Smooth muscle cell (in vitro differentiated cells): ENCODE measurements around the gene EFCAB8. TPM values are rescaled to one million over a fixed set of nuclear protein-coding genes. Genes with fewer than 3 reads are reported as not detected.
"Not testable (repeated sequence)": the region's sequence is repeated elsewhere in the genome, so short reads cannot be mapped to it uniquely, and the experiment has no call there.

Source experiments
- DNase-seq: peaks from one replicate; lab custom pipeline; 2025; ENCODE audit not compliant: unreplicated experiment; lab: John Stamatoyannopoulos, UW
- H2AFZ ChIP-seq: fragments of 200-600 bp; sonication (generic); 2 replicates; pipeline ENCODE4 v1.6.0; 2016; ENCODE audit warnings: antibody characterized with exemption, low read depth, mild to moderate bottlenecking
- H3F3A ChIP-seq: fragments of 200-600 bp; sonication (generic); 2 replicates; pipeline ENCODE4 v1.6.0; 2017; ENCODE audit warnings: antibody characterized with exemption, low read depth
- H3K27ac ChIP-seq: fragments of 200-600 bp; sonication (generic); 2 replicates; pipeline ENCODE4 v1.5.1; 2016; ENCODE audit warnings: low read depth, mild to moderate bottlenecking
- H3K27me3 ChIP-seq: fragments of 200-600 bp; sonication (generic); 2 replicates; pipeline ENCODE4 v1.6.1; 2016; ENCODE audit warnings: low read depth, mild to moderate bottlenecking
- H3K36me3 ChIP-seq: fragments of 200-600 bp; sonication (generic); 2 replicates; pipeline ENCODE4 v1.5.1; 2016; ENCODE audit warnings: low read depth
- H3K4me1 ChIP-seq: fragments of 200-600 bp; sonication (generic); 2 replicates; pipeline ENCODE4 v1.5.1; 2016; ENCODE audit warnings: low read depth
- H3K4me2 ChIP-seq: fragments of 200-600 bp; sonication (generic); 2 replicates; pipeline ENCODE4 v1.6.0; 2016; ENCODE audit warnings: mild to moderate bottlenecking
- H3K4me3 ChIP-seq: fragments of 200-600 bp; sonication (generic); 2 replicates; pipeline ENCODE4 v1.5.1; 2016; ENCODE audit warnings: mild to moderate bottlenecking
- H3K79me2 ChIP-seq: fragments of 200-600 bp; sonication (generic); 2 replicates; pipeline ENCODE4 v1.6.0; 2016; ENCODE audit warnings: low read depth, mild to moderate bottlenecking
- H3K9ac ChIP-seq: fragments of 200-600 bp; sonication (generic); 2 replicates; pipeline ENCODE4 v1.6.0; 2016; ENCODE audit warnings: low read depth
- H3K9me3 ChIP-seq: fragments of 200-600 bp; sonication (generic); replicated peaks from 2 replicates; pipeline ENCODE4 v1.5.1; 2016; ENCODE audit warnings: low read depth
- H4K20me1 ChIP-seq: fragments of 200-600 bp; sonication (generic); 2 replicates; pipeline ENCODE4 v1.6.0; 2016; ENCODE audit warnings: low read depth
- WGBS: methylation state at CpG from one replicate; pipeline ENCODE4 v1.1.7; 2016; ENCODE audit warnings: low lambda C conversion rate; 5-methylcytosine and 5-hydroxymethylcytosine counted together
- polyA plus RNA-seq: library from polyadenylated mRNA; unstranded; fragments of >200 nt; fragmentation: Nextera tagmentation; extraction: Ambion mirVana; gene quantifications from 2 replicates; pipeline ENCODE4 v1.2.1, GENCODE V29; 2016
- total RNA-seq: library from RNA; depleted of rRNA; stranded (reverse); fragments of >200 nt; gene quantifications from 2 replicates; pipeline ENCODE4 v1.2.3, GENCODE V29; 2014
- TF ChIP-seq, protein P1 (sequence below): fragments of 200-600 bp; sonication (generic); IDR thresholded peaks from 2 replicates; pipeline ENCODE4 v1.5.1; 2017; ENCODE audit warnings: borderline replicate concordance, mild to moderate bottlenecking, antibody characterized with exemption; ENCODE audit not compliant: insufficient read depth, poor library complexity, severe bottlenecking

The EFCAB8 gene
- total and polyA plus RNA-seq, 2 experiments from 2014 or later: 0.25 to 1.7 TPM

GRCh38 chr20:32945710-32946221 lies 87.0 kb downstream of the EFCAB8 start:
- Histone ChIP-seq H3K79me2 (no peaks in the 10 kb centered on the region), H3K27ac (no peak overlapping the region), H3K4me1 (peaks cover 3% of the 10 kb centered on the region), H2AFZ (no peak overlapping the region), H3K9me3 (no peaks in the 10 kb centered on the region), H3F3A (no peaks in the 10 kb centered on the region), H3K4me2 (no peak overlapping the region), H3K4me3 (no peak overlapping the region), H3K36me3 (no peaks in the 10 kb centered on the region), H3K9ac (no peak overlapping the region), H3K27me3 (peaks cover 13% of the 10 kb centered on the region), H4K20me1 (no peaks in the 10 kb centered on the region)
- no peak for DNase-seq
- TF ChIP-seq, protein P1, sequence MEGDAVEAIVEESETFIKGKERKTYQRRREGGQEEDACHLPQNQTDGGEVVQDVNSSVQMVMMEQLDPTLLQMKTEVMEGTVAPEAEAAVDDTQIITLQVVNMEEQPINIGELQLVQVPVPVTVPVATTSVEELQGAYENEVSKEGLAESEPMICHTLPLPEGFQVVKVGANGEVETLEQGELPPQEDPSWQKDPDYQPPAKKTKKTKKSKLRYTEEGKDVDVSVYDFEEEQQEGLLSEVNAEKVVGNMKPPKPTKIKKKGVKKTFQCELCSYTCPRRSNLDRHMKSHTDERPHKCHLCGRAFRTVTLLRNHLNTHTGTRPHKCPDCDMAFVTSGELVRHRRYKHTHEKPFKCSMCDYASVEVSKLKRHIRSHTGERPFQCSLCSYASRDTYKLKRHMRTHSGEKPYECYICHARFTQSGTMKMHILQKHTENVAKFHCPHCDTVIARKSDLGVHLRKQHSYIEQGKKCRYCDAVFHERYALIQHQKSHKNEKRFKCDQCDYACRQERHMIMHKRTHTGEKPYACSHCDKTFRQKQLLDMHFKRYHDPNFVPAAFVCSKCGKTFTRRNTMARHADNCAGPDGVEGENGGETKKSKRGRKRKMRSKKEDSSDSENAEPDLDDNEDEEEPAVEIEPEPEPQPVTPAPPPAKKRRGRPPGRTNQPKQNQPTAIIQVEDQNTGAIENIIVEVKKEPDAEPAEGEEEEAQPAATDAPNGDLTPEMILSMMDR: peak; percentile 59
- WGBS: 35% methylated on average over 4 of the region's 4 CpGs

DNA sequence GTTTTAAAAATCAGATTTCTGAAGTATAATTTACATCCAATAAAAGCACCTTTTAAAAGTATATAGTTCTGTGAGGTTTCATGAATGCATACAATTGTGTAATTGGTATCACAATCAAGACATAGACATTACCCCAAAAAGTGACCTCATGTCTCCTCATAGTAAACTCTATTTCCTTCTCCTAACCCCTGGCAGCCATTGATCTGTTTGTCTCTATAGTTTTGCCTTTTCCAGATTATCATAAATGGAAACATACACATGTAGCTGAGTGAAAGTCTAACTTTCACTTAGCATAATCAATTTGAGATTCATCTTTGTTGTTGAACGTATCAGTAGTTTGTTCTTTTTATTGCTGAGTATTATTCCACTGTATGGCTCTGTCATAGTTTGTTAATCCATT lies 87.9 kb downstream of the EFCAB8 start:
- Histone ChIP-seq H3K4me2 (no peak overlapping the region), H3K27ac (no peak overlapping the region), H3K4me1 (peaks cover 8% of the 10 kb centered on the region), H3K79me2 (no peaks in the 10 kb centered on the region), H3K27me3 (peaks cover 14% of the 10 kb centered on the region), H3K4me3 (no peak overlapping the region), H2AFZ (no peak overlapping the region), H3K9me3 (no peaks in the 10 kb centered on the region), H3F3A (no peaks in the 10 kb centered on the region), H3K9ac (no peak overlapping the region), H4K20me1 (no peaks in the 10 kb centered on the region), H3K36me3 (no peaks in the 10 kb centered on the region)
- 91% methylated on average over 1 of the region's 1 CpG for WGBS
- TF ChIP-seq, protein P1: no peak
- DNase-seq: no peak

DNA sequence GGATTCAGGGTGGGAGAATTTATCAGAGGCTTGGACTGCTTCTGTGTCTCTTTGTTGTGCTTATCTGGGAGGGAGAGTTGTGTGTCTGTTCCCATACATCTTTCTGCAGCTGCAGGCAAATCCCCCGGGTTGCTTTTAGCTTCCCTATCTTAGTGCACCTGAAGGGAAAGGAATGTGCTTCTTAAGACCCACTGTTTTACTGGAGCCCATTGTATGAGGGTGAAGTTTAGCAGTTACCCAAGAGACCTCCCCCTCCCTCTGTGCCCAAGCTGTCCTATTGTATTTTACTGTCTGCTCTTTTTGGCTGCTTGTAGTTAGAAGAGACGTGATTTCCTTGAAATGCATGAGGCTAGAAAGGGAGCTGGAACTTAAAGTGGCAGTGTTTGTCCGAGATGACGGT lies 91.8 kb downstream of the EFCAB8 start:
- not testable (repeated sequence) for H3K9me3 ChIP-seq, H3K9ac ChIP-seq, H2AFZ ChIP-seq, H4K20me1 ChIP-seq, DNase-seq, H3K4me1 ChIP-seq, H3K4me3 ChIP-seq, H3K4me2 ChIP-seq, H3K27ac ChIP-seq, H3K36me3 ChIP-seq, H3K79me2 ChIP-seq, H3F3A ChIP-seq
- peaks cover 14% of the 10 kb centered on the region for H3K27me3 ChIP-seq
- 23% methylated on average over 4 of the region's 4 CpGs for WGBS

GRCh38 chr20:32957459-32957858 lies 98.7 kb downstream of the EFCAB8 start:
- Histone ChIP-seq H3K9me3 (peaks cover 11% of the 10 kb centered on the region), H3F3A (no peaks in the 10 kb centered on the region), H3K27me3 (no peaks in the 10 kb centered on the region), H3K4me3 (no peak overlapping the region), H3K4me2 (no peak overlapping the region), H3K4me1 (no peaks in the 10 kb centered on the region), H4K20me1 (no peaks in the 10 kb centered on the region), H3K9ac (no peak overlapping the region), H3K27ac (no peak overlapping the region), H3K36me3 (peaks cover 5% of the 10 kb centered on the region), H3K79me2 (no peaks in the 10 kb centered on the region), H2AFZ (no peak overlapping the region)
- TF ChIP-seq, protein P1: no peak
- no peak for DNase-seq
- WGBS: 92% methylated on average over 5 of the region's 5 CpGs
